T-helper 2 cell treated with Interferon-gamma antibody and Interleukin-4, amounts not matched to agents 5 μg/mL and 100 μg/mL, for 36 hours (primary cell): Measurements from ENCODE around the gene ADCY5.

Source experiments
- DNase-seq: peaks from one replicate; pipeline ENCODE4 v3.0.0; 2021; ENCODE audit warnings: low spot score
- H3K27ac Mint-ChIP-seq: one replicate; pipeline ENCODE4 v1.8.0; 2021; ENCODE audit warnings: mild to moderate bottlenecking, mixed read lengths
- H3K27me3 Mint-ChIP-seq: one replicate; pipeline ENCODE4 v1.8.0; 2021; ENCODE audit warnings: low read depth, mixed read lengths
- H3K36me3 Mint-ChIP-seq: one replicate; pipeline ENCODE4 v1.8.0; 2021; ENCODE audit warnings: low read depth, mixed read lengths
- H3K4me1 Mint-ChIP-seq: one replicate; pipeline ENCODE4 v1.8.0; 2021; ENCODE audit warnings: low read depth, mixed read lengths
- H3K4me3 Mint-ChIP-seq: one replicate; pipeline ENCODE4 v1.8.0; 2022; ENCODE audit warnings: mild to moderate bottlenecking, moderate library complexity, mixed read lengths
- H3K9me3 Mint-ChIP-seq: one replicate; pipeline ENCODE4 v1.8.0; 2021; ENCODE audit warnings: mixed read lengths

The ADCY5 gene

DNA sequence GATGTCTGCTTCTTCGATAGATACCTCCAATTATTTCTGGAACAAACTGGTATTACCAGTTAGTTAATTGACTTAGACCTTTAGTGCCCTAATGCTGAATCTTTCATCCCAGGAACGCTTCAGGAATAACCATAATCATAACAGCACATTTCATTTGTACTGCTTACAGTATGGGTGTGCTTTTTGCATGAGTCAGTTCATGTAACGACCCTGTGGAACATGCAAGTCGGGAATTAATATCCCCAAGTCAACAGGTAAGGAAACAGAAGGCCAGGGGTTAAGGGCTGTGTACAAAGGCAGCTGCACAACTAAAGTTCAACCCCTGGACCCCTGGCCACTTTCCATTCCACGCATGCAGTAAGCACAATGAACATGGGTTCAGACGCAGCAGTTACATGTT, 49.2 kb downstream of the ADCY5 start:
- peaks cover 19% of the 10 kb centered on the region for H3K27me3 Mint-ChIP-seq
- H3K36me3 Mint-ChIP-seq = no peaks in the 10 kb centered on the region
- no peaks in the 10 kb centered on the region for H3K4me1 Mint-ChIP-seq
- H3K9me3 Mint-ChIP-seq = no peaks in the 10 kb centered on the region
- no peak overlapping the region for H3K4me3 Mint-ChIP-seq
- DNase-seq = no peak
- no peak overlapping the region for H3K27ac Mint-ChIP-seq

DNA sequence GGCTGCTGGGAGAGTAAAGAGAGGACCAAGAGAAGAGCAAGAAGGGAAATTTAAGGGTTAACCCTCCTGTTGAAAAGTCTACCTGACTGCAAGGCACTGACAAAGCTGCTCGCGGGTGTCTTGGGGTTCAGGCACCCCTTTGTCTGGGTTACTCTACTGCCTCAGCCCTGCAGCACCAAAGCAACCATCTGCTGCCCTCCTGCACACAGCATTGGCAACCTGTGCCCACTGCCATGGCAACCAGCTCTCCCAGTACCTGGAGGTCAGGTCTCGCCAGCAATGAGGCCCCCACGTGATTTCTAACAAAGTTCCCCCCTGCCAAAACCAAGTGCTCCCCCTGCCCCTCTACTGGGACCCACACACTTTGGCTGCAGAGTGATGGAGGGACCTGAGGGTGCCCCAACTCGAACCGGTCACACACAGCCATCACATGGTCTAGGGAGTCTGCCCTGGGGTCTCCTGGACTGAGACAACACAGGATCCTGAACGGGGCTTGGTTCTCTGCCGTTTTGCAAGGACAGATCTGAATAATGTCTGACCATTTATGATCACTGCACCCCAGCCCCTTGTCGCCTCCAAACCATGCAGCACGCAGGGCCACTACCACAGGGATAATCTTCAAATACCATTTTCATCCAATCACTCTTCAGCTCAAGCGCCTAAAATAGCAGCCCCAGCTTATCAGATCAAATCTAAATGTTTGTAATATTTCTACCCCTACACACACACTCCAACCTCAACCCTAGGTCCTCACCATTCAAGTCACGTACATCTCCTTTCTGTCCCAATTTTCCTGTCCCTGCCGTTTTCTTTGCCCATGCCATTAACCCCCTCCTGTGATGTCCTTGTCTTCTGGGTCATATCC, 50.7 kb downstream of the ADCY5 start:
- H3K27me3 Mint-ChIP-seq = peaks cover 19% of the 10 kb centered on the region

GRCh38 chr3:123397050-123397590, 51.8 kb downstream of the ADCY5 start:
- no peak for DNase-seq
- Mint-ChIP-seq H3K36me3 (no peaks in the 10 kb centered on the region), H3K27me3 (peaks cover 19% of the 10 kb centered on the region)

More for the DNA sequence above, 50.7 kb downstream of the ADCY5 start:
- Mint-ChIP-seq H3K36me3 (no peaks in the 10 kb centered on the region), H3K4me1 (no peaks in the 10 kb centered on the region), H3K27ac (no peak overlapping the region), H3K4me3 (no peak overlapping the region), H3K9me3 (no peaks in the 10 kb centered on the region)
- DNase-seq = no peak

DNA sequence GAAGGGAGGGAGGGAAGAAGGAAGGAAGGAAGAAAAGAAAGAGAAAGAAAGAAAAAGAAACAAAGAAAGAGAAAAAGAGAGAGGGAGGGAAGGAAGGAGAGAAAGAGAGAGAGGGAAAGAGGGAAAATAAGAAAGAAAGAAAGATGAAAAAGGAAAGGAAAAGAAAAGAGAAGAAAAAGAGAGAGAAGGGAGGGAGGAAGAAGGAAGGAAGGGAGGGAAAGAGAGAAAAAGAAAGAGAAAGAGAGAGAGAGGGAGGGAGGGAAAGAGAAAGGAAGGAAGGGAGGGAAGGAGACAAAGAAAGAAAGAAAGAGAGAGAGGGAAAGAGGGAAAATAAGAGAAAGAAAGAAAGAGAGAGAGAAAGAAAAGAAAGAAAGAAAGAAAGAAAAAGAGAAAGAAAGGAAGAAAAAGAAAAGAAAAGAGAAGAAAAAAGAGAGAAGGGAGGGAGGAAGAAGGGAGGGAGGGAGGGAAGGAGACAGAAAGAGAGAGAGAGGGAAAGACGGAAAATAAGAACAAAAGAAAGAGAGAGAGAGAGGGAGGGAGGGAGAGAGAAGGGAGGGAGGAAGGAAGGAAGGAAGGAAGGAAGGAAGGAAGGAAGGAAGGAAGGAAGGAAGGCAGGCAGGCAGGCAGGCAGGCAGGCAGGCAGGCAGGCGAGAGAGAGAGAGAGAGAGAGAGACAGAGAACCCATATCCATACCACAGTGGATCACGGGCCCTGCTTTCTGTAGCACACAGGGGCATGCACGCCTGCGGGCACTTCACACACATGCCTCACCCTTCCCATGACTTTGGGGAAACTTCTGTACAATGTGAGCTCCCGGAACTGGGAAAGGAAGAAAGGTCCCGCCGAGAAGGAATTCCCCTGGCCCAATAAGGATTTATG, 52.5 kb downstream of the ADCY5 start:
- Mint-ChIP-seq H3K36me3 (no peaks in the 10 kb centered on the region), H3K27me3 (peaks cover 19% of the 10 kb centered on the region), H3K4me3 (no peak overlapping the region), H3K27ac (no peak overlapping the region), H3K9me3 (no peaks in the 10 kb centered on the region), H3K4me1 (no peaks in the 10 kb centered on the region)
- DNase-seq = no peak

More at GRCh38 chr3:123397050-123397590, 51.8 kb downstream of the ADCY5 start:
- Mint-ChIP-seq H3K4me3 (no peak overlapping the region), H3K9me3 (no peaks in the 10 kb centered on the region), H3K4me1 (no peaks in the 10 kb centered on the region), H3K27ac (no peak overlapping the region)

DNA sequence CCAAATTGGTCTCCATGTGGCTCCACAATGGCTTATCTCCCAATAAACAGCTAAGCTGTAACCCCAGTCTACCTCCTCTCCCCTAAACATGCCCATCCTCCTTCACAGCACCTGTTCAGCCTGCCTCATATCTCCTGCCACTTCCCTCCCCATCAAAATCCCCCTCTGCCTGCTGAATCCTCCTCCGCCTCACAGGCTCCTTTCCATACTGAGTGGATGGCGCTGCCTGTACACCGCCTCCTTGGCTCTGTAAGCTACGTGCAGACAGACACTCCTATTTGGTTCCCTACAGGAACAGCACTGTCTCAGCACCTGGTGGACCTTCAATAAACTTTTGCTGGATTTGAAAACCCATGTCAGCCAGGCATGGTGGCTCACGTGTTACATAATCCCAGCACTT, 53.7 kb downstream of the ADCY5 start:
- H3K4me1 Mint-ChIP-seq = no peaks in the 10 kb centered on the region
- H3K36me3 Mint-ChIP-seq = no peaks in the 10 kb centered on the region
- peaks cover 19% of the 10 kb centered on the region for H3K27me3 Mint-ChIP-seq
- no peak for DNase-seq
- no peak overlapping the region for H3K27ac Mint-ChIP-seq
- H3K9me3 Mint-ChIP-seq = no peaks in the 10 kb centered on the region
- no peak overlapping the region for H3K4me3 Mint-ChIP-seq

GRCh38 chr3:123394391-123395020, 54.4 kb downstream of the ADCY5 start:
- Mint-ChIP-seq H3K4me1 (no peaks in the 10 kb centered on the region), H3K27me3 (peaks cover 16% of the 10 kb centered on the region), H3K4me3 (no peak overlapping the region), H3K9me3 (no peaks in the 10 kb centered on the region), H3K27ac (no peak overlapping the region), H3K36me3 (no peaks in the 10 kb centered on the region)
- no peak for DNase-seq

- H3K27ac Mint-ChIP-seq = no peak overlapping the region
- H3K4me1 Mint-ChIP-seq = no peaks in the 10 kb centered on the region
- H3K27me3 Mint-ChIP-seq = peaks cover 9% of the 10 kb centered on the region
- H3K9me3 Mint-ChIP-seq = no peaks in the 10 kb centered on the region
- no peak overlapping the region for H3K4me3 Mint-ChIP-seq
- no peaks in the 10 kb centered on the region for H3K36me3 Mint-ChIP-seq
- no peak for DNase-seq
Measured at GRCh38 chr3:123392871-123393620, 55.8 kb downstream of the ADCY5 start.

GRCh38 chr3:123392368-123392767, 56.5 kb downstream of the ADCY5 start:
- no peaks in the 10 kb centered on the region for H3K9me3 Mint-ChIP-seq
- no peak overlapping the region for H3K27ac Mint-ChIP-seq
- H3K4me3 Mint-ChIP-seq = no peak overlapping the region
- no peaks in the 10 kb centered on the region for H3K4me1 Mint-ChIP-seq
- no peak for DNase-seq
- peaks cover 6% of the 10 kb centered on the region for H3K27me3 Mint-ChIP-seq
- no peaks in the 10 kb centered on the region for H3K36me3 Mint-ChIP-seq

GRCh38 chr3:123390865-123391600, 57.9 kb downstream of the ADCY5 start:
- Mint-ChIP-seq H3K4me3 (no peak overlapping the region), H3K9me3 (no peaks in the 10 kb centered on the region), H3K36me3 (no peaks in the 10 kb centered on the region), H3K27ac (no peak overlapping the region), H3K4me1 (no peaks in the 10 kb centered on the region), H3K27me3 (peaks cover 3% of the 10 kb centered on the region)
- no peak for DNase-seq

GRCh38 chr3:123389628-123389918, 59.3 kb downstream of the ADCY5 start:
- no peaks in the 10 kb centered on the region for H3K9me3 Mint-ChIP-seq
- H3K36me3 Mint-ChIP-seq = no peaks in the 10 kb centered on the region
- H3K4me1 Mint-ChIP-seq = no peaks in the 10 kb centered on the region
- H3K27ac Mint-ChIP-seq = no peak overlapping the region
- no peaks in the 10 kb centered on the region for H3K27me3 Mint-ChIP-seq
- no peak for DNase-seq
- no peak overlapping the region for H3K4me3 Mint-ChIP-seq

DNA sequence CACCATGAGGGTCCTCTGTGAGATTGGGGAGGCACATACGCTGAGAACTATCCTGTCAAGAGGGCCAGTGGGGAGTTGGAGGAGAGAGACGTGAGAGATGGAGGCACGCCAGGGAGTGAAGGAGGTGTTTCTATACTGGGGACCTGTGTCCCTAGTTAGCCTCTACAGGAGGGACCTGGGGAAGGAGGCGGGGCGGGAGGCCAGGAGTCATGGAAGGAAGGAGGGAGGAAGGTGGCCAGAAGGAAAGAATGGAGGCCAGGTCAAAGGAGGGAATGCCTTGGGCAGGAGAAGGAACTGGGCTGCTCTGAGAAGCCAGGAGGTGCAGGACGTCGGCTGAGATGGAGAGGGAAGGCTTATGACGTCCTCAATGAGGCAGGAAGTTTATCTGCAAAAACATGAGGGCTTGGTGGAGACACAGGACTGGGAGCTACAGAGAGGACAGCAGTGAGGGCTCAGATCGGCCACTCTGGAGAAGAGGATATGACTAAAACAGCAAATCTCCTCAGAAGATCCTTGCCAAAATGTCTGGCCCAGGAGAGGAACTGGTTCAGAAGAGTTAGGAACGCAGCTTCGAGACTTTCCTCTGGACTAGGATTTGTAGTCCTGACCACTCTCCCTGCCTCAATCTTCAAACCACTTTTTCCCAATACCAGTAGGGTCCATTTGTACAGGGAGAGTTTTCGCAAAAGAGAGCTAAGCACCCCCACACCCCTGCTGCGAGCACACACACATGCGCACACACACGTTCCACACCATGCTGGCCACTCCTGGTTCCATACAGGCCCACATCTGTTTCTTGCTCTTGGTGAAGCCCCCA, 59.9 kb downstream of the ADCY5 start:
- Mint-ChIP-seq H3K27ac (no peak overlapping the region), H3K36me3 (no peaks in the 10 kb centered on the region), H3K4me1 (no peaks in the 10 kb centered on the region), H3K27me3 (no peaks in the 10 kb centered on the region), H3K4me3 (no peak overlapping the region), H3K9me3 (no peaks in the 10 kb centered on the region)
- DNase-seq = no peak

DNA sequence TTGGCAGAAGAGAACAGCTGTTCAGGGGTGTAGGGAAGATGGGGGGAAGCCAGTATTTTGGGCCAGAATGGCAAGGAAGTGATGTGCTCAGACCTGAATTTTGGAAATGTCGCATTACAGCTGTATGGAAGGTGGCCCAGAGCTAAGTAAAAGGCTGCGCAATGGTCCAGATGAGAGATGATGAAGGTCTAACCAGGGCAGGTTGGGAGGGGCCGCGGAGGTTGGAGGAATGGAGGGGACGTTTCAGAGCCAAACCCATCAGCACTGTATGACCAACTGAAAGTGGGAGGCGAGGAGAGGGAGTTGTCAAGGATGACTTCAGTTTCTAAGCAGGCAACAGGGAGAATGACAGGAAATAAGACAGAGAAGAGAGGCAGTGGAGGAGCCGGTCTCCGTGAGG, 60.8 kb downstream of the ADCY5 start:
- Mint-ChIP-seq H3K9me3 (no peaks in the 10 kb centered on the region), H3K4me1 (no peaks in the 10 kb centered on the region), H3K4me3 (no peak overlapping the region), H3K27ac (no peak overlapping the region), H3K36me3 (no peaks in the 10 kb centered on the region), H3K27me3 (no peaks in the 10 kb centered on the region)
- no peak for DNase-seq
